Chondrocyte (in vitro differentiated cells): ENCODE results near the gene CADM2. TPM values are rescaled to one million over a fixed set of nuclear protein-coding genes. Genes with fewer than 3 reads are reported as not detected.

ENCODE experiments used
- DNase-seq: peaks from one replicate; pipeline ENCODE4 v3.0.0; 2021; ENCODE audit warnings: mixed read lengths, low spot score
- H3K27ac Mint-ChIP-seq: one replicate; pipeline ENCODE4 v1.8.0; 2021; ENCODE audit warnings: mild to moderate bottlenecking, moderate library complexity, mixed read lengths; ENCODE audit not compliant: unreplicated experiment
- H3K27me3 Mint-ChIP-seq: 2 replicates; pipeline ENCODE4 v1.8.0; 2021; ENCODE audit warnings: low read depth, mixed read lengths
- H3K36me3 Mint-ChIP-seq: 2 replicates; pipeline ENCODE4 v1.8.0; 2021; ENCODE audit warnings: low read depth, mixed read lengths
- H3K4me1 Mint-ChIP-seq: 2 replicates; pipeline ENCODE4 v1.8.0; 2021; ENCODE audit warnings: low read depth, mild to moderate bottlenecking, mixed read lengths
- H3K4me3 Mint-ChIP-seq: one replicate; pipeline ENCODE4 v1.8.0; 2021; ENCODE audit warnings: mild to moderate bottlenecking, moderate library complexity, mixed read lengths; ENCODE audit not compliant: unreplicated experiment
- H3K9me3 Mint-ChIP-seq: 2 replicates; pipeline ENCODE4 v1.8.0; 2021; ENCODE audit warnings: low read depth, mixed read lengths
- CTCF ChIP-seq: fragments of 200-600 bp; sonication (generic); IDR thresholded peaks from 2 replicates; pipeline ENCODE4 v1.5.0; 2021; ENCODE audit warnings: antibody characterized with exemption, mild to moderate bottlenecking, moderate library complexity
- total RNA-seq: library from RNA; stranded (reverse); gene quantifications from 3 replicates; pipeline ENCODE4 v1.2.1, GENCODE V29; 2021

Gene CADM2
- total RNA-seq, 1 donor from 2014 or later = 1.1 TPM

GRCh38 chr3:85903434-85903833 lies 944.6 kb downstream of the CADM2 start:
- Mint-ChIP-seq H3K9me3 (no peaks in the 10 kb centered on the region), H3K4me1 (no peaks in the 10 kb centered on the region), H3K36me3 (no peaks in the 10 kb centered on the region), H3K27me3 (no peaks in the 10 kb centered on the region), H3K27ac (no peak overlapping the region), H3K4me3 (no peak overlapping the region)
- DNase-seq = no peak
- TF ChIP-seq CTCF = no peak

GRCh38 chr3:85912980-85913379 lies 954.2 kb downstream of the CADM2 start:
- TF ChIP-seq CTCF = no peak
- Mint-ChIP-seq H3K36me3 (no peaks in the 10 kb centered on the region), H3K4me3 (no peak overlapping the region), H3K27ac (no peak overlapping the region), H3K27me3 (no peaks in the 10 kb centered on the region), H3K4me1 (no peaks in the 10 kb centered on the region), H3K9me3 (peaks cover 3% of the 10 kb centered on the region)
- no peak for DNase-seq

- no peak for DNase-seq
- Mint-ChIP-seq H3K4me1 (no peaks in the 10 kb centered on the region), H3K9me3 (peaks cover 3% of the 10 kb centered on the region), H3K36me3 (no peaks in the 10 kb centered on the region), H3K27me3 (peaks cover 2% of the 10 kb centered on the region), H3K4me3 (no peak overlapping the region), H3K27ac (no peak overlapping the region)
- TF ChIP-seq CTCF = no peak
Measured at GRCh38 chr3:85922374-85922773, 963.6 kb downstream of the CADM2 start.

- DNase-seq = no peak
- Mint-ChIP-seq H3K36me3 (no peaks in the 10 kb centered on the region), H3K4me1 (no peaks in the 10 kb centered on the region), H3K4me3 (no peak overlapping the region), H3K27ac (no peak overlapping the region), H3K27me3 (no peaks in the 10 kb centered on the region), H3K9me3 (no peaks in the 10 kb centered on the region)
- no peak for TF ChIP-seq CTCF
Measured at GRCh38 chr3:85930718-85931117, 971.9 kb downstream of the CADM2 start.

GRCh38 chr3:85933326-85933725 lies 974.5 kb downstream of the CADM2 start:
- no peaks in the 10 kb centered on the region for H3K4me1 Mint-ChIP-seq
- H3K4me3 Mint-ChIP-seq = no peak overlapping the region

More at GRCh38 chr3:85933326-85933725, 974.5 kb downstream of the CADM2 start:
- no peak for DNase-seq
- Mint-ChIP-seq H3K36me3 (no peaks in the 10 kb centered on the region), H3K9me3 (no peaks in the 10 kb centered on the region), H3K27ac (no peak overlapping the region), H3K27me3 (peaks cover 3% of the 10 kb centered on the region)
- TF ChIP-seq CTCF = no peak
